Suprapubic skin (tissue), 3 donors: Measurements from ENCODE around the gene GRID1.

Experiments
- CTCF ChIP-seq, 2 donors: fragments of 200-600 bp in 1 of 2; fragments of 450-650 bp in 1 of 2; sonication (generic) in 1 of 2; IDR thresholded peaks; one replicate each; pipeline ENCODE4 v1.5.1; 2016 to 2019; ENCODE audit warnings: antibody characterized with exemption in 2 of 2, mild to moderate bottlenecking in 1 of 2, moderate library complexity in 1 of 2
- POLR2A ChIP-seq, 2 donors: fragments of 450-650 bp; IDR thresholded peaks; one replicate each; pipeline ENCODE4 v1.6.1; 2017; ENCODE audit warnings: antibody characterized with exemption in 2 of 2, mild to moderate bottlenecking in 2 of 2, moderate library complexity in 2 of 2

- TF ChIP-seq CTCF (IDR thresholded peaks at IDR 0.05) (no peak), POLR2A (IDR thresholded peaks at IDR 0.05) (no peak)
Observed at GRCh38 chr10:86220626-86221025, 146.0 kb downstream of the GRID1 start.
